ENCODE data around the gene ENAM.
"Not testable (repeated sequence)": the region's sequence is repeated elsewhere in the genome, so short reads cannot be mapped to it uniquely, and the experiment has no call there.

- TF ChIP-seq REST (IDR thresholded peaks at IDR 0.05; ENCODE audit: insufficient read depth in 1 of 2, low read depth in 2 of 2, low read length in 1 of 2); CTCF (IDR thresholded peaks at IDR 0.05); TCF7L2 (IDR thresholded peaks at IDR 0.05; ENCODE audit: low read depth, low read length); SIN3A (IDR thresholded peaks at IDR 0.05; ENCODE audit: borderline replicate concordance, insufficient read depth, low read depth, low read length); POLR2AphosphoS5 (IDR thresholded peaks at IDR 0.05; ENCODE audit: low read depth, low read length): not testable (repeated sequence)
These were observed 53.6 kb downstream of the ENAM start for GRCh38 chr4:70682142-70682541.

All from Panc1 (cell line).